Upper lobe of left lung (tissue), 6 donors: ENCODE results near the gene NHS. TPM values are rescaled to one million over a fixed set of nuclear protein-coding genes. Genes with fewer than 3 reads are reported as not detected.

Experiments used
- ATAC-seq, 2 donors: fragments of 200-7000 bp; cut with Tn5 transposase; one replicate each; pipeline ENCODE4 v1.9.1; 2022; ENCODE audit warnings: mild to moderate bottlenecking in 2 of 2, moderate library complexity in 2 of 2; ENCODE audit not compliant: low FRiP score in 2 of 2
- DNase-seq, 2 donors: peaks; one replicate each; pipeline ENCODE4 v3.0.0-alpha.2; 2019 to 2020
- H3K27ac ChIP-seq, 4 donors: fragments of 200-600 bp; sonication (generic); one replicate each; pipeline ENCODE4 v1.5.1; 2016 to 2019
- H3K27me3 ChIP-seq, 4 donors: fragments of 200-600 bp; sonication (generic); one replicate each; pipeline ENCODE4 v1.5.1; 2017 to 2019
- H3K36me3 ChIP-seq, 4 donors: fragments of 200-600 bp; sonication (generic); one replicate each; pipeline ENCODE4 v1.5.1; 2016 to 2019
- H3K4me1 ChIP-seq, 4 donors: fragments of 200-600 bp; sonication (generic); one replicate each; pipeline ENCODE4 v1.5.1; 2018 to 2019
- H3K4me3 ChIP-seq, 4 donors: fragments of 200-600 bp; sonication (generic); one replicate each; pipeline ENCODE4 v1.5.1; 2017 to 2019; ENCODE audit warnings: mild to moderate bottlenecking in 2 of 4, moderate library complexity in 1 of 4
- H3K9me3 ChIP-seq, 4 donors: fragments of 200-600 bp; sonication (generic); one replicate each; pipeline ENCODE4 v1.5.1; 2018 to 2019
- CTCF ChIP-seq, 6 experiments: fragments of 450-650 bp in 4 of 6; fragments of 200-600 bp in 2 of 6; sonication (generic) in 2 of 6; IDR thresholded peaks; one replicate each; pipeline ENCODE4 v1.5.1; 2016 to 2019; ENCODE audit warnings: antibody characterized with exemption in 6 of 6
- EP300 ChIP-seq, 4 donors: sonication (generic); formaldehyde crosslinking; IDR thresholded peaks; one replicate each; pipeline ENCODE4 v1.5.1; 2017; ENCODE audit warnings: antibody characterized with exemption in 4 of 4, control low read depth in 2 of 4
- POLR2A ChIP-seq, 4 donors: fragments of 450-650 bp; IDR thresholded peaks; one replicate each; pipeline ENCODE4 v1.5.1; 2016 to 2017; ENCODE audit warnings: antibody characterized with exemption in 4 of 4, mild to moderate bottlenecking in 2 of 4
- POLR2AphosphoS5 ChIP-seq, 2 donors: sonication (generic); formaldehyde crosslinking; IDR thresholded peaks; one replicate each; pipeline ENCODE4 v1.5.1; 2017; ENCODE audit warnings: antibody characterized with exemption in 2 of 2
- WGBS, 2 donors: methylation state at CpG; one replicate each; pipeline ENCODE4 v1.1.5; 2017 to 2018; 5-methylcytosine and 5-hydroxymethylcytosine counted together
- total RNA-seq, 6 donors: library from RNA; depleted of rRNA in 4 of 6; stranded (reverse); fragments of >200 nt in 4 of 6; gene quantifications; one replicate each; pipeline versions ENCODE4 v1.1.0 to v1.2.1, GENCODE V29; 2016 to 2021
- donor health status: DM: no; HTN: no; CAD: no; lungs with moderate emphysema.
- donor health status: DM: no; HTN: yes; CAD: no; lungs with severe emphysema.

Gene NHS
- total RNA-seq, 6 donors from 2014 or later, result 0.46 to 6.3 (median 2.4) TPM

DNA sequence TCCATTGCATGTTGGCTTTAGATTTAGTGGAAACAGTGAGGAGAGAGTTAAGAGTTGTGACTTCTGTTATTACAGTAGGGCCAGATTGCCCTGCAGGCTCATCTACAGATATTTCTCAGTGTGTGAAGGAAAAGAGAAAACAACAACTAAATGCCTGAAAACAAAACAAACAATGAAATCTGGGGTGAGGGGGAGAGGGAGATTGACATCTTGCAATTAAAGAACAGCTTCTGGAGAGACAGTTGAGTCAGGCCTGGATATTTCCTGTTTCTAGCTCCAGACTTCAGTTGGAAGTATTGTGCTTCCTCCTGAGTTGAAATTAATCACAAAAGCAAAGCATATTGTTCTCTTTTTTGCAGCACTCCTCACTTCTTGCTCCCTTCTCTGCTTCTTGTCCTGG is 254.0 kb downstream of the NHS start:
- no peak overlapping the region for H3K27ac ChIP-seq
- H3K27me3 ChIP-seq, result no peaks in the 10 kb centered on the region
- no peak for ATAC-seq
- H3K4me1 ChIP-seq, result no peaks in the 10 kb centered on the region
- no peaks in the 10 kb centered on the region for H3K36me3 ChIP-seq
- no peak overlapping the region for H3K4me3 ChIP-seq
- TF ChIP-seq CTCF (IDR thresholded peaks at IDR 0.05), result no peak
- no peak for TF ChIP-seq POLR2A (IDR thresholded peaks at IDR 0.05)
- no peak for TF ChIP-seq EP300 (IDR thresholded peaks at IDR 0.05)
- no peak for TF ChIP-seq POLR2AphosphoS5 (IDR thresholded peaks at IDR 0.05)
- DNase-seq, result no peak
- no peaks in the 10 kb centered on the region for H3K9me3 ChIP-seq

- H3K27me3 ChIP-seq, result no peaks in the 10 kb centered on the region
- DNase-seq, result no peak
- no peaks in the 10 kb centered on the region for H3K36me3 ChIP-seq
- no peak for TF ChIP-seq EP300 (IDR thresholded peaks at IDR 0.05)
- TF ChIP-seq CTCF (IDR thresholded peaks at IDR 0.05), result no peak
- TF ChIP-seq POLR2A (IDR thresholded peaks at IDR 0.05), result no peak
- no peak for TF ChIP-seq POLR2AphosphoS5 (IDR thresholded peaks at IDR 0.05)
- no peaks in the 10 kb centered on the region for H3K4me1 ChIP-seq
- H3K4me3 ChIP-seq, result no peak overlapping the region
- no peak overlapping the region for H3K27ac ChIP-seq
- no peak for ATAC-seq
- H3K9me3 ChIP-seq, result no peaks in the 10 kb centered on the region
- 68 to 100% methylated on average over 1 of the region's 1 CpG for WGBS, 2 donors
These were observed 254.5 kb downstream of the NHS start for GRCh38 chrX:17629519-17629918.

DNA sequence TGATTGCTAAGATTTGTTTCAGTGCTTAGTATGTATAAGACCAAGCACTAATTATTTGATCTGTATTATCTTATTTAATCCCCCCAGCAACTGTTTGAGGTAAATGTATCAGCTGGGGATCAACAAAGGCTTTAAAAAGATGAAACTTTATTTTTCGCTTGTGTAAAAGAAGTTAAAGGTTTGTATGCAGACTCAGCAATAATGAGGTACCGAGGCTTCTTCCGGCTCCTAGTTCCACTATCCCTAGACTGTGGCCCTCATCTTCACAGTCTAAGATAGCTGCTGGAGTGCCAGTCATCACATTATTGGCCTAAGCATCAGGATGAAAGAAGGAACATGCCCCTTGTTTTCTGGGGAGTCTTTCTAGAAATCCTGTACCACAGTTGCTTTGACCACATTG is 256.6 kb downstream of the NHS start:
- no peaks in the 10 kb centered on the region for H3K36me3 ChIP-seq
- no peaks in the 10 kb centered on the region for H3K27me3 ChIP-seq
- WGBS, 2 donors, result 95 to 97% methylated on average over 3 of the region's 3 CpGs
- no peaks in the 10 kb centered on the region for H3K9me3 ChIP-seq
- H3K4me1 ChIP-seq, result no peaks in the 10 kb centered on the region
- no peak for TF ChIP-seq POLR2A (IDR thresholded peaks at IDR 0.05)
- no peak for TF ChIP-seq POLR2AphosphoS5 (IDR thresholded peaks at IDR 0.05)
- no peak for TF ChIP-seq EP300 (IDR thresholded peaks at IDR 0.05)
- no peak for TF ChIP-seq CTCF (IDR thresholded peaks at IDR 0.05)
- no peak overlapping the region for H3K4me3 ChIP-seq
- DNase-seq, result no peak
- no peak overlapping the region for H3K27ac ChIP-seq
- ATAC-seq, result no peak

DNA sequence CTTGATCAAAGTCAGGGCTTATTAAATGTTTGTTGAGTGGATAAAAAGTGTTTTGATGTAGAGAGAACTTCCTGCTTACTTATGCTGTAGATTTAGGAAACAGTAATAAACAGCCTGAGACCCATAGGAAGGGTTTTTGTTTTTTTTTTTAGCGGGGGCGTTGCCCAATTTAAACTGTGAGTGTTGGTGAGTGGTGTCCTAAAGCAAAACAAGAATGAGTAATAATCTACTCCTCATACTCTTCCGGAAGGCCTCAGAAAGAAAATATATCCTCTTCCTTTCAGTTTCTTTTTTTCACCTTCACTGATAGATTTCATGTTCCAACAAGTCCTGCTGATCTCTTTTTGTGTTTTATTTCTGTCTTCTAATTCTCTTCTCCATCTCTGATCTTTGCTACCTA is 257.9 kb downstream of the NHS start:
- Histone ChIP-seq H3K27ac (no peak overlapping the region), H3K9me3 (no peaks in the 10 kb centered on the region), H3K27me3 (no peaks in the 10 kb centered on the region), H3K36me3 (no peaks in the 10 kb centered on the region), H3K4me3 (no peak overlapping the region), H3K4me1 (no peaks in the 10 kb centered on the region)
- WGBS, 2 donors, result 31 to 44% methylated on average over 3 of the region's 3 CpGs
- TF ChIP-seq POLR2AphosphoS5 (IDR thresholded peaks at IDR 0.05) (no peak), POLR2A (IDR thresholded peaks at IDR 0.05) (no peak), CTCF (IDR thresholded peaks at IDR 0.05) (no peak), EP300 (IDR thresholded peaks at IDR 0.05) (no peak)
- DNase-seq (no peak), ATAC-seq (no peak)

GRCh38 chrX:17633546-17633945 is 258.5 kb downstream of the NHS start:
- H3K27me3 ChIP-seq, result no peaks in the 10 kb centered on the region
- H3K4me1 ChIP-seq, result no peaks in the 10 kb centered on the region
- TF ChIP-seq POLR2A (IDR thresholded peaks at IDR 0.05) (no peak), EP300 (IDR thresholded peaks at IDR 0.05) (no peak), POLR2AphosphoS5 (IDR thresholded peaks at IDR 0.05) (no peak), CTCF (IDR thresholded peaks at IDR 0.05) (no peak)
- DNase-seq (no peak), ATAC-seq (no peak)
- H3K4me3 ChIP-seq, result no peak overlapping the region
- H3K9me3 ChIP-seq, result no peaks in the 10 kb centered on the region
- H3K27ac ChIP-seq, result no peak overlapping the region
- 55 to 72% methylated on average over 2 of the region's 2 CpGs for WGBS, 2 donors
- H3K36me3 ChIP-seq, result no peaks in the 10 kb centered on the region
